ENCODE results near the gene ZNF625. TPM values are rescaled to one million over a fixed set of nuclear protein-coding genes. Genes with fewer than 3 reads are reported as not detected.
A peak's percentile ranks its signal among the peaks of the same experiment; 100 is the strongest.

ZNF625 gene
- total and polyA plus RNA-seq, 2 experiments from 2014 or later = 12.9 to 18.6 TPM

GRCh38 chr19:12113121-12113520, 43.4 kb downstream of the ZNF625 start:
- ATAC-seq = no peak
- no peak overlapping the region for H3K4me3 Mint-ChIP-seq
- DNase-seq (ENCODE audit: low spot score) = no peak
- peak overlapping the region; percentile 63; the same call in 1 of the 2 replicates for H3K27ac ChIP-seq (ENCODE audit: low read depth)
- H2AFZ ChIP-seq = no peak overlapping the region
- no peaks in the 10 kb centered on the region for H3K27me3 Mint-ChIP-seq (ENCODE audit: insufficient read depth, low read depth, poor library complexity)
- H4K20me1 ChIP-seq (replicated peaks; ENCODE audit: insufficient read depth) = no peaks in the 10 kb centered on the region
- no peaks in the 10 kb centered on the region for H3K4me1 ChIP-seq (ENCODE audit: insufficient read depth)
- H3K36me3 ChIP-seq (ENCODE audit: insufficient read depth) = peaks cover 62% of the 10 kb centered on the region
- no peak overlapping the region for H3K27ac Mint-ChIP-seq
- no peaks in the 10 kb centered on the region for H3K4me1 Mint-ChIP-seq
- H3K27me3 ChIP-seq (ENCODE audit: insufficient read depth) = no peaks in the 10 kb centered on the region
- H3K36me3 Mint-ChIP-seq (ENCODE audit: low read depth) = peaks cover 33% of the 10 kb centered on the region; the same call in 2 of the 3 replicates
- peaks cover 8% of the 10 kb centered on the region; the same call in 1 of the 2 replicates for H3F3A ChIP-seq (replicated peaks; ENCODE audit: low read depth)
- TF ChIP-seq NANOG (IDR thresholded peaks at IDR 0.05; ENCODE audit: borderline replicate concordance) (no peak), EZH2phosphoT487 (IDR thresholded peaks at IDR 0.05; ENCODE audit: unreplicated experiment) (no peak), CTCF (conservative IDR thresholded peaks at IDR 0.05; ENCODE audit: low read depth in 2 of 2) (no peak), REST (IDR thresholded peaks at IDR 0.05; ENCODE audit: unreplicated experiment) (no peak), POLR2AphosphoS5 (IDR thresholded peaks at IDR 0.05; ENCODE audit: low read depth) (no peak), JUNB (IDR thresholded peaks at IDR 0.05; ENCODE audit: unreplicated experiment) (no peak), ZNF462 (CRISPR knock-in tag; IDR thresholded peaks at IDR 0.05) (no peak), EZH2 (IDR thresholded peaks at IDR 0.05; ENCODE audit: low read depth, unreplicated experiment) (no peak), ZNF331 (CRISPR knock-in tag; IDR thresholded peaks at IDR 0.05; ENCODE audit: low read depth) (no peak), ZNF114 (CRISPR knock-in tag; IDR thresholded peaks at IDR 0.05) (no peak), CREB1 (CRISPR knock-in tag; IDR thresholded peaks at IDR 0.05; ENCODE audit: low read depth) (no peak), STAT1 (IDR thresholded peaks at IDR 0.05; ENCODE audit: unreplicated experiment) (no peak), ETS1 (IDR thresholded peaks at IDR 0.05) (no peak)
- no peak overlapping the region for H3K4me2 ChIP-seq
- H3K9me3 Mint-ChIP-seq = peaks cover 91% of the 10 kb centered on the region
- peak overlapping the region; percentile 8; the same call in 1 of the 2 replicates for H3K4me3 ChIP-seq
- peaks cover 6% of the 10 kb centered on the region; the same call in 1 of the 2 replicates for H3K9me2 ChIP-seq (ENCODE audit: insufficient read depth)
- H3K79me2 ChIP-seq (replicated peaks; ENCODE audit: insufficient read depth) = peaks cover 25% of the 10 kb centered on the region
